AG04450 (cell line): Measurements from ENCODE around the gene NPBWR2. TPM values are rescaled to one million over a fixed set of nuclear protein-coding genes. Genes with fewer than 3 reads are reported as not detected.

Experiments used
- CTCF ChIA-PET: fragments of 300-600, 350-600 bp; formaldehyde crosslinking; extraction: SDS; loops from one replicate; lab custom pipeline; 2022; ENCODE audit warnings: antibody characterized with exemption, inconsistent platforms; lab: Charles Lee
- POLR2A ChIA-PET: fragments of 350-600 bp; formaldehyde crosslinking; extraction: SDS; loops from one replicate; lab custom pipeline; 2021; ENCODE audit warnings: antibody characterized with exemption, inconsistent platforms; lab: Yijun Ruan, JAX
- DNase-seq: peaks from one replicate; pipeline ENCODE4 v3.0.0-alpha.2; 2011; ENCODE audit warnings: low read depth, low spot score
- H3K27ac ChIP-seq: one replicate; pipeline ENCODE4 v1.5.1; 2012; ENCODE audit warnings: low read depth, low read length, control low read depth
- H3K27me3 ChIP-seq: one replicate; pipeline ENCODE4 v1.6.0; 2012; ENCODE audit warnings: low read length; ENCODE audit not compliant: control insufficient read depth, insufficient read depth
- H3K4me3 ChIP-seq: 2 replicates; pipeline ENCODE4 v1.5.1; 2011; ENCODE audit warnings: mild to moderate bottlenecking, low read depth, low read length, control low read depth
- H3K9me3 ChIP-seq: 2 replicates; pipeline ENCODE4 v1.5.1; 2012; ENCODE audit warnings: low read length; ENCODE audit not compliant: control insufficient read depth, insufficient read depth
- polyA plus RNA-seq: library from polyadenylated mRNA; depleted of rRNA; stranded (reverse); fragments of >200 nt; gene quantifications from 2 replicates; pipeline ENCODE4 v1.2.3, GENCODE V29; 2011
- TF ChIP-seq, protein P1 (sequence below): IDR thresholded peaks from 2 replicates; pipeline ENCODE4 v1.5.1; 2011; ENCODE audit warnings: low read depth, low read length, control low read depth, inconsistent platforms

Gene NPBWR2
- polyA plus RNA-seq, 1 experiment, result not detected

- ChIA-PET POLR2A (no interaction called here), CTCF (no interaction called here)
- Histone ChIP-seq H3K9me3 (no peaks in the 10 kb centered on the region; the same call in 1 of the 2 replicates), H3K27ac (no peak overlapping the region), H3K4me3 (no peak overlapping the region), H3K27me3 (no peaks in the 10 kb centered on the region)
- no peak for DNase-seq
- TF ChIP-seq, protein P1, sequence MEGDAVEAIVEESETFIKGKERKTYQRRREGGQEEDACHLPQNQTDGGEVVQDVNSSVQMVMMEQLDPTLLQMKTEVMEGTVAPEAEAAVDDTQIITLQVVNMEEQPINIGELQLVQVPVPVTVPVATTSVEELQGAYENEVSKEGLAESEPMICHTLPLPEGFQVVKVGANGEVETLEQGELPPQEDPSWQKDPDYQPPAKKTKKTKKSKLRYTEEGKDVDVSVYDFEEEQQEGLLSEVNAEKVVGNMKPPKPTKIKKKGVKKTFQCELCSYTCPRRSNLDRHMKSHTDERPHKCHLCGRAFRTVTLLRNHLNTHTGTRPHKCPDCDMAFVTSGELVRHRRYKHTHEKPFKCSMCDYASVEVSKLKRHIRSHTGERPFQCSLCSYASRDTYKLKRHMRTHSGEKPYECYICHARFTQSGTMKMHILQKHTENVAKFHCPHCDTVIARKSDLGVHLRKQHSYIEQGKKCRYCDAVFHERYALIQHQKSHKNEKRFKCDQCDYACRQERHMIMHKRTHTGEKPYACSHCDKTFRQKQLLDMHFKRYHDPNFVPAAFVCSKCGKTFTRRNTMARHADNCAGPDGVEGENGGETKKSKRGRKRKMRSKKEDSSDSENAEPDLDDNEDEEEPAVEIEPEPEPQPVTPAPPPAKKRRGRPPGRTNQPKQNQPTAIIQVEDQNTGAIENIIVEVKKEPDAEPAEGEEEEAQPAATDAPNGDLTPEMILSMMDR, result no peak
Observed at GRCh38 chr20:64065062-64065973, 42.0 kb downstream of the NPBWR2 start.

DNA sequence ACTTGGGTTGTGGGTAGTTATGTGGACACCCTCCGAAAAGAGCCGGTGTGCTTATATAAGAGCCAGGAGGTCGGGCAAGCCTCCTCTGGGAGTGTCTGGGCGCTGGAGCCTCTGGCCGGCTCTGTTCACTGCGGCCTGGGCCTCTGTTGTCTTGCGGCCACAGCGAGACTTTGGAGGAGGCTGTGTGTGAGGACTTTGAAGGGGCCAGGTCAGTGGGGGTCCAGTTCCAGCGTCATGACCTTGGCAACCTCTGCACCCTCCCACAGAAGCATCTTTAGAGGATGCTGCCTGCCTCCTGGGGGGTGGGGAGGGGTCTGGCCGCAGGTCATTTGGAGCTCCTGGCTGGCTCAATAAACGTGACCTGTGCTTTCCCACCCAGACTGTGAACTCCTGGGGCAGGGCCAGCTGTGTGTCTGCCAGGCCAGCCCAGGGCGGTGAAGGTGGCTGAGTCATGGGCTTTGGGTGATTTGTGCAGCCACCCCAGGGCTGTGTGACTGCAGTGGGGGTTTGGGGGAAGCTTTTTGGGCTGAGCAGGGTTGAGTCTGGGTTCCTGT is 43.1 kb downstream of the NPBWR2 start:
- ChIA-PET CTCF (interaction anchor here (1.1 kb wide), 1 partner anchor 56 kb away, joined by 4 read pairs; no protein-coding TSS in a partner anchor), POLR2A (no interaction called here)
- no peaks in the 10 kb centered on the region; the same call in 1 of the 2 replicates for H3K9me3 ChIP-seq
- H3K27ac ChIP-seq, result peak overlapping the region; percentile 21
- TF ChIP-seq, protein P1, result no peak
- DNase-seq, result no peak
- no peaks in the 10 kb centered on the region for H3K27me3 ChIP-seq
- peak overlapping the region; percentile 88 for H3K4me3 ChIP-seq

DNA sequence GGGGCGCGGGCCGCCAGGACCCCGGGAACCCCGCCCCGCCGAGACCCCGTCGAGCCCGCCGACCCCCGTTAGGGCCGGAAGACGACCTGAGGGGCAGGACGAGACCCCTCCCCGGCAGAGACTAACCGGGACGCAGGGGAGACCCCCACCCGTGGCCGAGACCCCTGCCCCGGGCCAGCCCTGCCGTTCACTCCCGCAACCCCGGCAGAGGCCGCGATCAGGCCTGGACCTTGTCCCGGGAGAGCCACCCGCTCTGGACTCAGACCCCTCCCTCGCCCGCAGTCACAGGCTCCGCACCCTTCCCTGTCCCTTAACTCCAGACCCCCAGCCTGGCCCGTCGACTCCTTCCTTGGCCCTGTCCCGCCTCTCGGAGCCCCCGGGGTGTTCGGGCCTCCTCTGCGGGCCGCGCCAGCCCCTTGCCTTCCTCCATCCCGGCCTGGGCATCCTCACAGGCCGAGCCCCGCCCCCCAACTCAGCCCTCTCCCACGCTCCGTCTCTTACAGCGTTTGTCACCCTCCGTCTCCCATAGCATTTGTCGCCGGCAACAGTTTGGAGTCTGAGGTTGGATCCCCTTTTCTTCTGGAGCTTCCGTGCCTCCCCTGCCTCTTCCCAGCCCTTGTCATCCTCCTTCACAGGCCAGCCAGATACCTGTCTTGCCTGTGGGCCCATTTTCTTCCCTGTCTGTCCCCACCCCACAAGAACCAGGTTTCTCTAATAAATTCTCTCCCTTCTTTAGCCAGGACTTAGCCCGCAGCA is 43.8 kb downstream of the NPBWR2 start:
- Histone ChIP-seq H3K27ac (peak overlapping the region; percentile 21), H3K27me3 (no peaks in the 10 kb centered on the region), H3K9me3 (no peaks in the 10 kb centered on the region; the same call in 1 of the 2 replicates), H3K4me3 (peak overlapping the region; percentile 88)
- TF ChIP-seq, protein P1, result no peak
- DNase-seq, result no peak
- CTCF ChIA-PET, result interaction anchor here (1.1 to 1.3 kb wide), 2 partner anchors 24 to 57 kb away, joined by 4 to 6 read pairs; no protein-coding TSS in a partner anchor
- POLR2A ChIA-PET, result interaction anchor here (0.6 to 0.9 kb wide), 4 partner anchors 13 to 229 kb away, joined by 3 to 6 read pairs (median 4); partner anchors contain the start of gene TPD52L2

DNA sequence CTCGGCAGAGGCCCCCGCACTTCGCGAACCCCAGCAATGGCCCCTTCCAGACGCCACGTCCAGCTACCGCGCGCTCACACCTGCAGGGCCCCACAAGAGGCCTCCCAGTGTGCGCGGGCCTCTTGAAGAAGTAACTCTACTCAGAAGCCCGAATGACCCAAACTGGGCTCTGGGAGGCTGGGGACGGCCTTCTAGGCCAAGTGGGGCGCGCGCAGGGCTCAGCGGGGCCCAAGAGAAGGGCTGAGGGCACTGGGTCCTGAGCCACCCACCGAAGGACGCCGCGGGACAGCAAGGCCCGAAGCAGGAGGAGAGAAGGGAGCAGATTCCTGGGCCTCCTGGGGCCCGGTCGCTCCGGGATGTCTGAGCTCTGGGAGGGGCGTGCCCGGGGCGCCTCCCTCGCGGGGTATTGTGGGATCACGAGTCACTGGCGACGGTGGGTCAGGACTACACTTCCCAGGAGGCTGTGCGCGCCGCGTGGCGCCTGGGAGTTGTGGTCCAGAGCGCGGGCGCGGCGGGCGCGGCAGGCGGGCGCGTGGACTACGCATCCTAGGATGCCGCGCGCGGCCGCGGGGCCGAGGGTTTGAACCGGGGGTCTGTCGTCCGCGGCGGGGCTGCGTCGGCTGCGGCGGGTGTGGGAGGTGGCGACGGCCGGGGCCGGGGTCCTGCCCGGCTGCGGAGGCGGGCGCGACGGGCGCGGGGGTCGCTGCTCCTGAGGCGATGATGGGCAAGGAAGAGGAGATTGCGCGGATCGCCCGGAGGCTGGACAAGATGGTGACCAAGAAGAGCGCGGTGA is 44.6 kb downstream of the NPBWR2 start, which contains the start of gene TCEA2:
Gene TCEA2 (plus strand): TSS at position 603 of the 793 bp plus-strand sequence. CDS start 115 bp downstream, at position 718.
- Histone ChIP-seq H3K4me3 (peak within 1 kb of the TSS; percentile 88), H3K27ac (peak within 1 kb of the TSS; percentile 80), H3K27me3 (no peaks in the 10 kb centered on the region), H3K9me3 (no peaks in the 10 kb centered on the region; the same call in 1 of the 2 replicates)
- ChIA-PET CTCF (interaction anchor here (0.7 to 1.3 kb wide), 2 partner anchors 24 to 82 kb away, joined by 3 to 6 read pairs; partner anchors contain the start of gene PRPF6), POLR2A (interaction anchor here (0.6 to 1.0 kb wide), 5 partner anchors 12 to 791 kb away, joined by 3 to 6 read pairs (median 4); partner anchors contain the start of gene TPD52L2)
- peak; percentile 78 for DNase-seq
- TF ChIP-seq, protein P1, result no peak
